OCI-M2 (cell line): Measurements from ENCODE around the gene UNC5B.

Source experiments
- DNase-seq: peaks from one replicate; lab custom pipeline; 2025; ENCODE audit not compliant: unreplicated experiment; lab: John Stamatoyannopoulos, UW

The UNC5B gene

GRCh38 chr10:71253981-71254818, 41.8 kb downstream of the UNC5B start:
- DNase-seq, result no peak

DNA sequence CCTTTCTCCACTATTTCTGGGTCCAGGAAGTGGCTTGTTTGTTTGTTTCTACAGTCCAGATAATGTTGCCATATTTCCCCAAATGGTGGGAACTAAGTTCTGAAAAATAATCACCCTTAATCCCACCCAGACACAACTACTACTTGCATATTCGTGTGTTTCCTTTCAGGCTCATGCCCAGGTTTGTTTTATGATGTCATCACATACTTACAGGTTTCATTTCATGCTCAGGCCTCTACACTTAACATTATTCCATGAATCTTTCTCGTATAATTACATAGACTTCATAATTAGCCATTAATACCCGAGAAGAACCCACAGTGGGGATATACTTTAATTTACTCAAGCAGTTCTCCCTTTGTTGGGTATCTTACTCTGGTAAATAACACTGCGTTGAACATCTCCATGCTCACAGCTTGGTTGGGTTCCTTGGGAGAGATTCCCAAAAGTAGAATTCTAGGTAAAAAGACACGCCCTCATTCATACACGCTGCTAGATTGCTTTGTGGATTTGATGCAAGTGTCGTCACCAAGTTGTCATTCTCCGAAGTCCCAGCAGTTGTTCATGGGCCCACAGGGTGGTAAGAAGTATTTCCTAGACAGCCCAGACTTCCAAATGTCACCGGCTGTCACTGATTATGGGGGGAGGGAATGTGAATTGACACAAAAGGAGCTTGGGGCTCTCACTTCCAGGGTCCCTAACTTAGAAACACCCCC, 42.6 kb downstream of the UNC5B start:
- no peak for DNase-seq

GRCh38 chr10:71255550-71255807, 43.1 kb downstream of the UNC5B start:
- no peak for DNase-seq

- DNase-seq, result no peak
These were observed 43.7 kb downstream of the UNC5B start for GRCh38 chr10:71255808-71256660.

DNA sequence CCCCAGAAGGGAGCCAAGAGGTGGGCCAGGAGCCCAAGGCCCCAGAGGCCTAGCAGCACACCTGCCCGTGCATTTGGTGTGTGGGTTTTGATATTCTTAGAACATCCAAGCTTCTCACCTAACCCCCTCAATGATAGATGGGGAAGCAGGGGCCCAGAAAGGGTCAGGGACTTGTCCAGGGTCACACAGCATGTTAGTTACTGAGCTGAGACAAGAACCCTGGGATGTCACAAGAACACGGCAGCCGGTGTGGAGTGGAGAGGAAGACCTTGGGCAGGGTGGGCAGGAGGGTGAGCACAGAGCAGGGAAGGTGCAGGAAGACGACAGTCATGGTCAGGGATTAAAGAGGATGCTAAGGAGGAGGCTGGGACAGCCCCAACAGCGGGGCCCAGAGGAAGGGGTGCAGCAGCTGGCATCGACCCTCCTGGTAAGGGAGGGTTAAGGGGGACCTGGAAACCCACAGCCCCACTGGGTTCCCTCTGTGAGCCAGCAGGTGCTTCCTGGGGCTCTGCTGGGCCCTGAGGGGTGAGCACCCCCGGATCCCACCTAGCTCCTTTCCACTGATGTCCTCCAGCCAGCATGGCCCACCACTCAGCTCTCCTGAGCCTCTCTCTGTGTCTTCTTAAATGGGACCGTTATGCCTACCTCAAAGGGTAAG, 44.4 kb downstream of the UNC5B start:
- DNase-seq, result no peak

DNA sequence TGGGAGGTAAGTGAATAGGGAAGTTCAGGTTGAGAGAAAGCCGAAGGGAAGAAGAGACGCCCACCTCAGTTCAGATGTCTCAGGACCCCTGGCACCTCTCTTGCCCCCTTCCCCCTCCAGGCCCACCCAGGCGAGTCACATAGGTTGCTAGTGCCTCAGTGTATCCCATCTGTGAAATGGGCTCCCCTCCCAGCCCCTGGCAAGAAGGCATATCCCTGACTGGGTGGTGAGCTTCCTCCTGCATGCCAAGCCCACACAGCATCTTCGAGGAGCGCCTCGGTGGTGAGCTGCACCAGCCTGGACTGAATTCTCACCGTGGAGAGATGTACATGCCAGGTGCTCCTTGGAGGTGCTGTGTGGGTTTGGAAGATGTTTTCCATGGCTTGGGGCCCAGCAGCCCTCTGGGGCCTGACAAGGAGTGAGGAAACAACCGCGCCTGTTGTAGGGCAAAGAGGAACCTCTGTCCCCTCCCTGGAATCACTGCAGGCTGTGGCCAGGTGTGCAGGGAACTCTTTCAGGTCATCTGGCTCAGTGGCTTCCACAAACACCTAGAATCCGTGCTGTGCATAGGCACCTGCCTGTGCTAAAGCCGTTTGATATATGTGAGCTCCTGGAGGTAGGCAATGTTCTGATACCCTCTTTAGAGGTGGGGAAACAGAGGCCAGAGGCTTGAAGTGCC, 45.1 kb downstream of the UNC5B start:
- no peak for DNase-seq

DNA sequence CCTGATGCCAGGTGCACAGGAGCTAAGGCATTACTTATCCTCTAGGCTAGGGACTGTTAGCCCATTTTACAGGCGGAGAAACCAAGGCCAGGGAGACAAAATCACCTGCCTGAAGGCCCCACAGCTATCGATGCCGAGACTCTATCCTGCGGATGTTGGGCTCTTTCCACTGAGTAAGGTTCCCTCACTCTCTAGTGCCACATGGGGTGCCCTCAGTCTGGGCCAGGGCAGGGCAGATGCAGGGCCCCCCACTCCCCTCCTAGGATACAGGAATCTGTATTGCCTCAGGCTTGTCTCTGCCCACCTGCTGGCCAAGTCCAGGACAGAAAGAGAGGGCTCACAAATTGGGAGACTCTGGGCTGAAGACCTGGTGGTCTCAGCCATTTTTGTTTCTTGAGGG, 45.7 kb downstream of the UNC5B start:
- DNase-seq, result no peak

- no peak for DNase-seq
These were observed 46.2 kb downstream of the UNC5B start for GRCh38 chr10:71258446-71259145.

GRCh38 chr10:71259282-71259681, 46.9 kb downstream of the UNC5B start:
- no peak for DNase-seq

DNA sequence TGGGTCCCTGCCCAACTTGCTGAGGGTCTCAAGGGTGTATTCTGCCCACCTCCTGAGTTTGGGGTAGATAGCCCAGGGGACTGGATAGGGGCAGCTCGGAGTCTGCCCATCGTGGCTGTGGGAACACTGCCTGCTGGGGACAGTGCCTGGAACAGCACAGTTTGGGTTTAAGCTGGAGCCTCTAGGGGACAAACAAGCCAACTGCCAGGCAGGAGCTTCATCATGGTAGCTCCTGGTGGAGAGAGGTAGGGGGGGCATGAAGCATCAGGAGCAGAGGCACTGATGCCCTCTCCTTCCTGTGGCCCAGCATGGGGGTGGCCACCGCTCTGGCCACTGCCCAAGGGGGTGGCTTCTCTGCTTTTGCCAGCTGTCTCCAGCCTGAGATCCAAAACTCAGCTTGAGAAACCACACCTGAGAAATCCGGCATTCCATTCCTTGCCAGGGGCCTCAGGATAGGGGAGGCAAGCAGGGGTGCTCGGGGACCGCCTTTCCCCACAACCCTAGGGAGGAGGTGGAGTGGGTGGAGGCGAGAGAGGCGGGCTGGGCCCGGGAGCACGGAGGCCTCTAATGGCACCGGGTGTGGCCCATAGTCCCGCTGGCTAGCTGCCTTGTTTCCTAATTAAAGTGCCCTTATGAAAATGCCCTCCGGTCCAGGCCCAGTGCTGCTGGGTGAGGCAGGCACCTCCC, 47.6 kb downstream of the UNC5B start:
- DNase-seq, result no peak

DNA sequence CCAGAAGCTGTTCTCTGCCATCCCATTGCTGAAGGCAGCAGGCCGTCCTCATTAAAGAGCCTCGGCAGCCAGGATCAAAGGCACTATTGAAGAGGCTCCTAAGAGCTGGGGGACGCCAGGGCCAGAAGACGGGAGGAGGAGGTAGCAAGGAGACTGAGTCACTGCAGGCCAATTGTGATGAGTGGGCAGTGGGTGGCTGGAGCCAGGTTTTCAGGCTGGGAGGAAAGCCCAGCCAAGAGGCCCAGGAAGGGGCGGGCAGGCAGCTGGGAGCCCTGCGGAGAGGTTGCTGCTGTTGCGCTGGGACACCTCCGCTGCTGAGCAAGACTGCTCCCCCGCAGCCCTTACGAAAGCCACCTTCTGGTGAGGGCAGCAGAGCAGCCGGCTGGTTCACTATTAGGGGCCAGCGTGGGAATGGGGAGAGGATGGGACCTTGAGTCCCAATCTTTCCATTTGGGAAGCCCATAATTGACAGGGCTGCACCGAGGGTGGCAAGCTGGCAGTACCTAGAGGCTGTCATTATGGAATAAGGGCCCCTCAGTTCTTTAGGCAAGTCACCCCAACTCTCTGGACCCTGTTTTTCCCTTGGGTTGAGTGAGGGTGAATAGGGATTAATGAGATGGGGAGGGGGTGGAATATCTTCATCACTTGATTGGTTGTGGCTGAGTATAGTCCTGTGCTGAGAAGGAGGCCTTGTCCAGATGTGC, 48.4 kb downstream of the UNC5B start:
- DNase-seq, result no peak

DNA sequence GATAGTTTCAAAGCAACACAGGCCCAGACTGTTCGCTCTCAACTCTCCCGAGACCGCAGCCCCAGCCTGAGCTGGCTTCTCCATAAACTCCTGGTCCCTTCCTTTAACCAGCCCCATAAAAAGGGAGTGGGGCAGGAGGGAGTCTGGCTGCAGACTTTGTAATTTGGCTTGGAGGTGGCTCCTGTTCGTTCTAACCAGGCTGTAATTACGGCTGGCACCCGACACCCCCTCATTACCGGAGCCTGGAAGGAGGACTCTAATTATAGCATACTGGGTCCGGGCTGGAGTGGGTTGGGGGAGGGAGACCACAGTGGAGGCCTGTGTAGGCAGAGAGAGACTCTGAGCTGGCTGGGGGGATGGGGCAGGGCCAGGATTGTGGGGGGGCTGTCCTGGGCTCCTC, 49.7 kb downstream of the UNC5B start:
- DNase-seq, result no peak

- no peak for DNase-seq
These were observed 50.4 kb downstream of the UNC5B start for GRCh38 chr10:71262817-71263216.

- DNase-seq, result no peak
These were observed 51.0 kb downstream of the UNC5B start for GRCh38 chr10:71263376-71263775.

DNA sequence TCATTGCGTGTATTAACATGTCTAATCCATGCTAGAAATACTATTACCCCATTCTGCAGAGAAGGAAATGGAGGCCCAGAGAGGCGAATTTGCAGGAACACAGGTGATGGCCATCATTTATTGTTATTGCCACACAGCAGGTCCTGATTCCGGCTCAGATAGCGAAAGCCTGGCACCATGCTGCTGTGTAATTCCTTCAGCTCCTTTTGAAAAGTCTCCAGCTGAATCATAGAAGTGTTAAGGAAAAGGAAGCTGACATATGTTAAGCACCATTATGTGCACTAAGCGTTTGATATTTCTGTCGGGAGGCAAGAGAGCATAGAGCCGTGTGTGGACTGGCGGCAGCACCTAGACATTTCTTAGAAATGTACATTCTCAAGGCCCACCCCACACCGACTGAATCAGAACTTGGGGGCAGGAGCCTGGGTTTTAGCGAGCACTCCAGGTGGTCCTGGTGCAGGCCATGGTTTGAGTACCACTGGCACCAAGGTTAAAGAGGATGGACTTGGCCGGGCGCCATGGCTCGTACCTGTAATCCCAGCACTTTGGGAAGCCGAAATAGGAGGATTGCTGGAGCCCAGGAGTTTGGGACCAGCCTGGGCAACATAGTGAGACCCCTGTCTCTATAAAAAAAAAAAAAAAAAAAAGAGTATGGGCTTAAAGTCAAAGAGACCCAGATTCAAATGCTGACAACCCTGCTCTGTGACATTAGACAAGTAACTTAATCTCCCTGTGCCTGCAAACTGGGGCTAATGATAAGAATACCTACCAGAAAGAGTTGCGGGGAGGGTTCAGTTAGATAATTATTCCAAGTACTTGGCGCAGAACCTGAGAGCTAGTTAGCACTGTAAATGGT, 52.2 kb downstream of the UNC5B start:
- no peak for DNase-seq

DNA sequence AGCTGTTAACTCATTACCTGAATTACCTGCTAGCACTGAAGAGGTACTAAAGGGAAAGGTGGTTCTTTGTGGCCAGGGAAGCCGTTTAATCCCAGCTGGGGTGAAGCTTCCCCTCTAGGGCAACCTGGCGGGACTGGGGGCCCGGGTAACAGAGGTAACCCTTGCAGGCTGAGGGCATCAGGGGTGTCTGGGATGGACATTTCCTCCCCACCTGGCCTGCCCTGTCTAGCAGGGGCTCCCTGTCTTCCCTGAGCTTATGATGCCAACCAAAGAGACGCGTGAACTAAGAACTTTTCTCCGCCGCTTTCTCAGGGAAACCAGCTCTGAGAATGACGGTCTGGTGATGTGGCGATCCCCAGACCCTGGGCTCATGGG, 52.8 kb downstream of the UNC5B start:
- DNase-seq, result no peak

GRCh38 chr10:71265618-71266146, 53.3 kb downstream of the UNC5B start:
- DNase-seq, result no peak
